Erythroblast (primary cell): ENCODE results near the gene ZKSCAN5.
A peak's percentile ranks its signal among the peaks of the same experiment; 100 is the strongest.
"Not testable (repeated sequence)": the region's sequence is repeated elsewhere in the genome, so short reads cannot be mapped to it uniquely, and the experiment has no call there.

Experiments used
- DNase-seq, 2 experiments: peaks; one replicate each; lab custom pipeline; 2025; lab: John Stamatoyannopoulos, UW
- GATA1 ChIP-seq: IDR thresholded peaks from 2 replicates; pipeline ENCODE4 v1.6.1; 2011; ENCODE audit warnings: low read depth, mild to moderate bottlenecking, control low read depth, low read length, moderate library complexity
- POLR2A ChIP-seq: IDR thresholded peaks from 2 replicates; pipeline ENCODE4 v1.6.1; 2011; ENCODE audit warnings: mild to moderate bottlenecking, low read length

The ZKSCAN5 gene

GRCh38 chr7:99553039-99553438 lies 48.6 kb downstream of the ZKSCAN5 start:
- no peak for DNase-seq
- TF ChIP-seq GATA1 (no peak), POLR2A (no peak)

- TF ChIP-seq GATA1 (no peak), POLR2A (no peak)
- DNase-seq: peak in 1 of 2 experiments; percentile 23
Measured at GRCh38 chr7:99554939-99555338, 50.5 kb downstream of the ZKSCAN5 start.

- DNase-seq: no peak
- TF ChIP-seq GATA1 (no peak), POLR2A (no peak)
Measured at GRCh38 chr7:99557196-99557607, 52.7 kb downstream of the ZKSCAN5 start.

- no peak for TF ChIP-seq GATA1
- TF ChIP-seq POLR2A: no peak
- DNase-seq: no peak
Measured at GRCh38 chr7:99557940-99558305, 53.5 kb downstream of the ZKSCAN5 start.

GRCh38 chr7:99558306-99559174 lies 54.1 kb downstream of the ZKSCAN5 start, which contains the start of gene ZNF655:
ZNF655 (plus strand) TSS chr7:99558642; CDS start chr7:99560560, 1,918 bp downstream.
- TF ChIP-seq POLR2A (peak; percentile 83), GATA1 (no peak)

GRCh38 chr7:99559175-99559915 lies 54.9 kb downstream of the ZKSCAN5 start:
- DNase-seq: peak in 1 of 2 experiments; percentile 70
- TF ChIP-seq POLR2A: no peak
- TF ChIP-seq GATA1: no peak

More at GRCh38 chr7:99558306-99559174, 54.1 kb downstream of the ZKSCAN5 start, which contains the start of gene ZNF655:
- DNase-seq: peak; percentile 89 to 93

GRCh38 chr7:99560834-99561736 lies 56.6 kb downstream of the ZKSCAN5 start:
- no peak for TF ChIP-seq GATA1
- no peak for TF ChIP-seq POLR2A
- peak in 1 of 2 experiments; percentile 34 for DNase-seq

GRCh38 chr7:99561737-99562051 lies 57.2 kb downstream of the ZKSCAN5 start:
- DNase-seq: no peak
- TF ChIP-seq GATA1 (no peak), POLR2A (no peak)

- DNase-seq: peak in 1 of 2 experiments; percentile 62
- no peak for TF ChIP-seq POLR2A
- TF ChIP-seq GATA1: no peak
Measured at GRCh38 chr7:99562114-99562784, 57.8 kb downstream of the ZKSCAN5 start.

GRCh38 chr7:99562832-99563231 lies 58.4 kb downstream of the ZKSCAN5 start:
- peak; percentile 68 to 88 for DNase-seq
- TF ChIP-seq GATA1: no peak
- no peak for TF ChIP-seq POLR2A

GRCh38 chr7:99563650-99564049 lies 59.2 kb downstream of the ZKSCAN5 start:
- no peak for TF ChIP-seq POLR2A
- no peak for TF ChIP-seq GATA1
- no peak for DNase-seq

- DNase-seq: not testable (repeated sequence)
Measured at GRCh38 chr7:99568770-99569169, 64.3 kb downstream of the ZKSCAN5 start.

GRCh38 chr7:99571768-99572167 lies 67.3 kb downstream of the ZKSCAN5 start:
- TF ChIP-seq POLR2A: no peak
- TF ChIP-seq GATA1: no peak
- no peak for DNase-seq
